Vagina (tissue), 2 donors: ENCODE measurements around the gene GRIK4. TPM values are rescaled to one million over a fixed set of nuclear protein-coding genes. Genes with fewer than 3 reads are reported as not detected.

Experiments used
- DNase-seq, 2 donors: peaks; one replicate each; pipeline ENCODE4 v3.0.0-alpha.2; 2017; ENCODE audit errors: extremely low spot score in 2 of 2
- H3K27ac ChIP-seq: fragments of 200-600 bp; sonication (generic); one replicate; pipeline ENCODE4 v1.5.1; 2019
- H3K27me3 ChIP-seq: fragments of 200-600 bp; sonication (generic); one replicate; pipeline ENCODE4 v1.5.1; 2019
- H3K36me3 ChIP-seq, 2 donors: fragments of 200-600 bp; sonication (generic); one replicate each; pipeline ENCODE4 v1.5.1; 2017 to 2019
- H3K4me1 ChIP-seq: fragments of 200-600 bp; sonication (generic); one replicate; pipeline ENCODE4 v1.5.1; 2019
- H3K4me3 ChIP-seq, 2 donors: fragments of 200-600 bp; sonication (generic); 1 replicate in 1 of 2; 2 replicates in 1 of 2; pipeline ENCODE4 v1.5.1; 2016 to 2019
- H3K9me3 ChIP-seq: fragments of 200-600 bp; sonication (generic); one replicate; pipeline ENCODE4 v1.5.1; 2019
- CTCF ChIP-seq, 3 experiments: fragments of 450-650 bp in 2 of 3; fragments of 200-600 bp in 1 of 3; sonication (generic) in 1 of 3; IDR thresholded peaks; one replicate each; pipeline ENCODE4 v1.5.1; 2017 to 2019; ENCODE audit warnings: antibody characterized with exemption in 3 of 3, mild to moderate bottlenecking in 2 of 3, moderate library complexity in 2 of 3
- POLR2A ChIP-seq, 2 donors: fragments of 450-650 bp; IDR thresholded peaks; one replicate each; pipeline ENCODE4 v1.6.1; 2017; ENCODE audit warnings: antibody characterized with exemption in 2 of 2, mild to moderate bottlenecking in 2 of 2, moderate library complexity in 2 of 2
- POLR2AphosphoS5 ChIP-seq, 2 donors: sonication (generic); formaldehyde crosslinking; IDR thresholded peaks; one replicate each; pipeline ENCODE4 v1.9.0; 2017; ENCODE audit warnings: antibody characterized with exemption in 2 of 2, mild to moderate bottlenecking in 2 of 2, low read depth in 1 of 2; ENCODE audit not compliant: insufficient read depth in 1 of 2
- intact Hi-C: fragments of 100-400 bp; cut with DNase I; formaldehyde crosslinking; loops from one replicate; pipeline ENCODE4 v1.15.1; 2023
- total RNA-seq: library from RNA; depleted of rRNA; stranded (reverse); fragments of >200 nt; gene quantifications from one replicate; pipeline ENCODE4 v1.2.3, GENCODE V29; 2016

Gene GRIK4
- total RNA-seq, 1 donor from 2014 or later, result 0.25 TPM

GRCh38 chr11:120956710-120957495 is 445.4 kb downstream of the GRIK4 start:
- intact Hi-C loops, result loop anchor here (10.0 kb wide), 1 partner anchor 442 kb away; the partner anchor contains the start of gene GRIK4
- Histone ChIP-seq H3K4me1 (no peaks in the 10 kb centered on the region), H3K36me3 (no peaks in the 10 kb centered on the region), H3K4me3 (no peak overlapping the region), H3K9me3 (no peaks in the 10 kb centered on the region), H3K27ac (no peak overlapping the region), H3K27me3 (no peaks in the 10 kb centered on the region)
- no peak for TF ChIP-seq CTCF (IDR thresholded peaks at IDR 0.05)
- no peak for DNase-seq

- no peaks in the 10 kb centered on the region for H3K27me3 ChIP-seq
- no peaks in the 10 kb centered on the region for H3K9me3 ChIP-seq
- intact Hi-C loops, result loop anchor here (10.0 kb wide), 1 partner anchor 443 kb away; the partner anchor contains the start of gene GRIK4
- no peak for TF ChIP-seq POLR2A (IDR thresholded peaks at IDR 0.05)
- no peak for TF ChIP-seq POLR2AphosphoS5 (IDR thresholded peaks at IDR 0.05; ENCODE audit: insufficient read depth in 1 of 2, low read depth in 1 of 2)
- no peak for TF ChIP-seq CTCF (IDR thresholded peaks at IDR 0.05)
- no peaks in the 10 kb centered on the region for H3K36me3 ChIP-seq
- H3K27ac ChIP-seq, result no peak overlapping the region
- no peak overlapping the region for H3K4me3 ChIP-seq
- DNase-seq, result no peak
- H3K4me1 ChIP-seq, result no peaks in the 10 kb centered on the region
Measured at GRCh38 chr11:120958185-120958584, 446.6 kb downstream of the GRIK4 start.

GRCh38 chr11:120959189-120959588 is 447.6 kb downstream of the GRIK4 start:
- no peak overlapping the region for H3K4me3 ChIP-seq
- intact Hi-C loops, result loop anchor here (10.0 kb wide), 1 partner anchor 444 kb away; the partner anchor contains the start of gene GRIK4
- no peak for DNase-seq
- no peak overlapping the region for H3K27ac ChIP-seq
- TF ChIP-seq CTCF (IDR thresholded peaks at IDR 0.05) (no peak), POLR2A (IDR thresholded peaks at IDR 0.05) (no peak), POLR2AphosphoS5 (IDR thresholded peaks at IDR 0.05; ENCODE audit: insufficient read depth in 1 of 2, low read depth in 1 of 2) (no peak)
- no peaks in the 10 kb centered on the region for H3K36me3 ChIP-seq
- no peaks in the 10 kb centered on the region for H3K4me1 ChIP-seq
- no peaks in the 10 kb centered on the region for H3K27me3 ChIP-seq
- H3K9me3 ChIP-seq, result no peaks in the 10 kb centered on the region

GRCh38 chr11:120964857-120965256 is 453.3 kb downstream of the GRIK4 start:
- Histone ChIP-seq H3K4me3 (no peak overlapping the region), H3K27ac (no peak overlapping the region), H3K4me1 (no peaks in the 10 kb centered on the region), H3K9me3 (no peaks in the 10 kb centered on the region), H3K27me3 (no peaks in the 10 kb centered on the region), H3K36me3 (no peaks in the 10 kb centered on the region)
- no peak for DNase-seq
- intact Hi-C loops, result no loop called here
- TF ChIP-seq POLR2A (IDR thresholded peaks at IDR 0.05) (no peak), CTCF (IDR thresholded peaks at IDR 0.05) (no peak), POLR2AphosphoS5 (IDR thresholded peaks at IDR 0.05; ENCODE audit: insufficient read depth in 1 of 2, low read depth in 1 of 2) (no peak)

- TF ChIP-seq CTCF (IDR thresholded peaks at IDR 0.05) (no peak), POLR2AphosphoS5 (IDR thresholded peaks at IDR 0.05; ENCODE audit: insufficient read depth in 1 of 2, low read depth in 1 of 2) (no peak), POLR2A (IDR thresholded peaks at IDR 0.05) (no peak)
- Histone ChIP-seq H3K27me3 (no peaks in the 10 kb centered on the region), H3K27ac (no peak overlapping the region), H3K4me1 (no peaks in the 10 kb centered on the region), H3K36me3 (no peaks in the 10 kb centered on the region), H3K4me3 (no peak overlapping the region), H3K9me3 (no peaks in the 10 kb centered on the region)
- intact Hi-C loops, result no loop called here
- no peak for DNase-seq
Measured at GRCh38 chr11:120966840-120967239, 455.3 kb downstream of the GRIK4 start.
